GM19372 (cell line): ENCODE data around the gene ORMDL1.
"Not testable (repeated sequence)": the region's sequence is repeated elsewhere in the genome, so short reads cannot be mapped to it uniquely, and the experiment has no call there.

Experiments
- ATAC-seq: cut with Tn5 transposase; IDR thresholded peaks from one replicate; pipeline ENCODE4 v1.9.1; 2021; ENCODE audit warnings: mild to moderate bottlenecking, low read depth, moderate library complexity; ENCODE audit not compliant: unreplicated experiment

The ORMDL1 gene

DNA sequence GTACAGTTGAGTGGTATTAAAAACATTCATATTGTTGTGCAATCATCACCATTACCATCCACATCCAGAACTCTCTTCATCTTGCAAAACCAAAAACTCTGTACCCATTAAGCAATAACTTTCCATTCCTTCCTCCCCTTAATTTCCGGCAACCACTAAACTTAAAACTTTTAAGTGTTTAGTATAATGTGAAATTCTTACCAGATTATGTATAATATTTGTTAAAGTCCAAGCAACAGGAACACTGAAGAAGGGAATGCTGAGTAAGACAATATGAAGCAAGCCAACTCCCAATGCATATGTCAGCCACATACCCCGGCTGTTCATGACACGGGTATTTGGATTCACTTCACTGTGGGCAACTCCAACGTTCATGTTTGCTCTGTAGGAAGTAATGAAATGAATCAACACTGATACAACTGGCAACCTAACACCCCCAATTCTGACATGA, 1.9 kb downstream of the ORMDL1 start:
- ATAC-seq: no peak

DNA sequence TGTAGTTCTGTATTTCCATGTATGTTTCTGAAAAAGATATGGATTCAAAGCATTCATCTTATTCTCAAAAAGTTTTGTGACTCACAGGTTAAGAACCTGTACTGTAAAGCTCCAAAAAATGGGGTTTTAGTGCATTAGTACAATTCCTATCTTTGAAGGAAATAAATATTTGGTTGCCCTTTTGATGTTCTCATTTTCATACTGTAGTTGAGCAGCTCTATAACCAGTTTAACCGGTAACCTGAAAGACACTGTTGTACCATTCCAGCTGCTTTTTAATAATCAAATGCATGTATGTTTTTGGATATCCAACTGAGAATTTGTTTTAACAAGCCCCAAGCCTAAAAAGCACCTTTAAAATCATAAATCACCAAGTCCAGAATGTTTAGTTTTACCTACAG, 11.9 kb downstream of the ORMDL1 start:
- ATAC-seq: no peak

DNA sequence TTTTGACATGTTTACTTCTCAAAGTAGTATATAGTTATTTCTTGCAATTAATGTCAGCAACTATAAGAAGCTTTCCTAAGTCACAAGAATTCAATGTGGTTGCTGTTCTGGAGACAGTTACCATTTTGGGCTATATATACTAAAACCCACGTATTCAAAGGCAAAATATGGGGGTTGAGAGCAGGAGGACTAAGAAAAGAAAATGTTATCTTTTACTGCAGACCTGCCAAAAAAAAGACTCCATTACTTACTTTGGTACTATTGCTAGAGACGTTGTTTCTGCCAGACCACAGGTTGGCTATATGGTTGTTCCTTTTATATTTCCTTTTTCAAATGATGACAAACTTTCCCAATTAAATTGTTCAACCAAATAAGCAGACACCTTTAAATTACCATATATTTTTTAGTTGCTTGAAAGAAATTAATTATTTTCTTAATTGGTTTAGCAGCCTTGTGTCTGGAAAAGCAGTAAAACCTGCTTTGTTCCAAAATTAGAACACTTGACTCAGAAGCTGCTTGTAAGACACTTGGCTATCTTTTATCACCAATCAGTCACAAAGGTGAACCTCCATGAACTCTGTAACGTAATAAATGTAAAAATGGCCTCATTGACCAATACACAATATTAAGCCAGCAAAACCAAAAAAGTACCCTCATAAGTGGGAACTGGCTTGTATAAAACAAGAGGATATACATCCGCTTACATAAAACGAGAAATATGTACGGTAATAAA, 13.4 kb downstream of the ORMDL1 start:
- no peak for ATAC-seq

DNA sequence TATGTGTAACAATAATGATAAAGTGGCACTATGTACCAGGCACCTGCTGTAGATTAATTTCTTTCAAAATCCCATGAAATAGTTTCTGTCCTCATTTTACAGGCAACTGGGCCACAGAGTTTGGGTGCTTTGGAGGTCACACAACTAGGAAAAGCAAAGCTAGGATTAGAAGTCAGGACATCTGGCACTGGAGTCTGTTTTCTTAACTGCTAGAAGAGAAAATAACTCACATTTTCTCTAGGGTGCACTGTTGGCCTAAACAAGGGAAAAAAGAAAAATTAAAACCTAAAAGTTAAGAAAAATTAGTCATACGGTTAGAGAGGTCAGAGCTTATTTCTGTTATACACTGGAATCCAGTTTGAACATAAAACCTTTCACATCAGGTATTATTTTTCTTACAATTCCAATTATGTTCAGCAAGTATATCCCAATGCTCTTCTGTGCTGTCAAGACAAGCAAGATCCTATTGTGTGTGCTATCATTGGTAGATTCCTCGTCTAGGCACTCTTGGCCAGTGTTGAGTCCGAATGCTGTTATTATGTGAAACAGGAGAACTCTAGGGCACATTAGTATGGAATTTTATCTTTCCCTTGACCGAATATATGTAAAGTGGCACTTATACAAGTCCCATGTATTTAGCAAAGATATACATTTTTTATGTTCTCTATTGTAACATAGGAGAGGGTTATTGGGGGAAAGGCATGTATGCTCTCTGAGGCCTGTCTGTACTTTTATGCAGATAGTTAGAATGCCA, 20.1 kb downstream of the ORMDL1 start:
- ATAC-seq: no peak

DNA sequence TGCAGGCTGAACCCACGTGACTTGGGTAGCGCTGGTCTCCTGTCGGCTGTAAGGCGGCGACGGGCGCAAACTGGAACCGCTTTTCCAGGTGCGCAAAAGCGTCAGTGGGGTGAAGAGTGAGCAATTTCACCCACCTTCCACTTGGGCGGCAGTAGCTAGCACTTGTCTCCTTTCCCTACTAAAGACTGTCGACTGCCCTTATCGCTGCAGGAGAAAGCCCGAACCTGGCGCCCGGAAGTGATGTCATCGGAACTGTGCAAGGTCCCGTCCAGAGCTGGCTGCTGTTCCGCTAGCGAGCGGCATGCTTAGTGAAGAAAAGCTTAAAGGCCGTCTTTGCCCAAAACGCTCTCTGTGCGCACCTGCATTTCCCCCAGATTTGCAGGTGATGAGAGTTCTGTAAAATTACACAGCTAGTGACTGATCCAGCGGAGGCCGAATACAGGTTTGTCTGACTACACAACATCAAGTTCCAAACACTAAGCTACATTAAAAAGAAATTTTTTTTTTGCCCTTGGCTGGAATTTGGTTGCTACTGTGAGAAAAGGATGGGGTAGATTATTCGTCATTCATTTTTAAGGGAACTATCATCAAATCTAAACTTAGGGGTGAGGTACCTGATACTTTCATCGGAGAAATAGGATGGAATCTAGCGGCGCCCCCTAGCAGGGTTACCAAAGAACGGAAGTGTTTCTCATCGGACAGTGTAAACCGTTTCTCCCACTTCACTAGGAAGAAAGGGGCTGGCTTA, 21.4 kb downstream of the ORMDL1 start, which contains the start of gene OSGEPL1:
Gene OSGEPL1 (minus strand): TSS at position 242 of the 748 bp plus-strand sequence. CDS start 1,152 bp downstream, outside the sequence.
- peak; percentile 95 for ATAC-seq

- ATAC-seq: no peak
Observed at GRCh38 chr2:189762229-189762550, 21.9 kb downstream of the ORMDL1 start.

- not testable (repeated sequence) for ATAC-seq
Observed at GRCh38 chr2:189760154-189760553, 24.0 kb downstream of the ORMDL1 start.

- no peak for ATAC-seq
Observed at GRCh38 chr2:189756311-189756952, 27.7 kb downstream of the ORMDL1 start.

- peak; percentile 61 for ATAC-seq
Observed at GRCh38 chr2:189751080-189751658, 33.0 kb downstream of the ORMDL1 start.

GRCh38 chr2:189729430-189729829, 54.7 kb downstream of the ORMDL1 start:
- no peak for ATAC-seq

DNA sequence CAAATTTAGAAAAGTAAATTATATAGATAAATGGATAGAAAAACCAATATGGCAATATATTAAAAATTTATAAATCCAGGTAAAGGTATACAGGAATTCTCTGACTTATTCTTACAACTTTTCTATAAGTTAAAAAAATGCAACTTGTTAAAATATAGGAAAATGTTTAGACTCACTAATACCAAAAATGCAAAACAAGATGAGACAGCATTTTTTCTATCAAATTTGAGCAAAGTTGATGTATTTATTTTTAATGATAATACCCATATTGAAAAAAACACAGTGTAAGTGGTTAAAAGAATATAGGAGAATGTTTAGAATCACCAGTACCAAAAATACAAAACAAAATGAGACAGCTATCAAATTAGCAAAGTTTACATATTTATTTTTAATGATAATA, 57.3 kb downstream of the ORMDL1 start:
- no peak for ATAC-seq

GRCh38 chr2:189726271-189726670, 57.9 kb downstream of the ORMDL1 start:
- no peak for ATAC-seq

GRCh38 chr2:189723192-189723591, 60.9 kb downstream of the ORMDL1 start:
- ATAC-seq: no peak
